Measurements from ENCODE around the gene AHDC1.

- no peak for TF ChIP-seq CTCF (IDR thresholded peaks at IDR 0.05; ENCODE audit: poor library complexity, severe bottlenecking)
- no peak for TF ChIP-seq EZH2 (IDR thresholded peaks at IDR 0.05; ENCODE audit: borderline replicate concordance, insufficient read depth, low read length, poor library complexity, severe bottlenecking)
- no peak for TF ChIP-seq POLR2AphosphoS5 (IDR thresholded peaks at IDR 0.05)
- TF ChIP-seq TAF1 (IDR thresholded peaks at IDR 0.05; ENCODE audit: low read depth): no peak
- no peak for TF ChIP-seq EP300 (conservative IDR thresholded peaks at IDR 0.05; ENCODE audit: poor library complexity, severe bottlenecking)
- TF ChIP-seq SMC3 (conservative IDR thresholded peaks at IDR 0.05; ENCODE audit: poor library complexity): no peak
- TF ChIP-seq MXI1 (conservative IDR thresholded peaks at IDR 0.05; ENCODE audit: poor library complexity, severe bottlenecking): no peak
- TF ChIP-seq REST (IDR thresholded peaks at IDR 0.05; ENCODE audit: borderline replicate concordance): no peak
- TF ChIP-seq RAD21 (conservative IDR thresholded peaks at IDR 0.05): no peak
Observed at GRCh38 chr1:27646676-27647075, 42.7 kb upstream of the AHDC1 start.

Data from neural cell (in vitro differentiated cells).